Measurements from ENCODE around the gene YPEL1. TPM values are rescaled to one million over a fixed set of nuclear protein-coding genes. Genes with fewer than 3 reads are reported as not detected.
A peak's percentile ranks its signal among the peaks of the same experiment; 100 is the strongest.

The YPEL1 gene
- total RNA-seq, 8 experiments from 2014 or later: 0.31 to 16.2 (median 7.3) TPM

DNA sequence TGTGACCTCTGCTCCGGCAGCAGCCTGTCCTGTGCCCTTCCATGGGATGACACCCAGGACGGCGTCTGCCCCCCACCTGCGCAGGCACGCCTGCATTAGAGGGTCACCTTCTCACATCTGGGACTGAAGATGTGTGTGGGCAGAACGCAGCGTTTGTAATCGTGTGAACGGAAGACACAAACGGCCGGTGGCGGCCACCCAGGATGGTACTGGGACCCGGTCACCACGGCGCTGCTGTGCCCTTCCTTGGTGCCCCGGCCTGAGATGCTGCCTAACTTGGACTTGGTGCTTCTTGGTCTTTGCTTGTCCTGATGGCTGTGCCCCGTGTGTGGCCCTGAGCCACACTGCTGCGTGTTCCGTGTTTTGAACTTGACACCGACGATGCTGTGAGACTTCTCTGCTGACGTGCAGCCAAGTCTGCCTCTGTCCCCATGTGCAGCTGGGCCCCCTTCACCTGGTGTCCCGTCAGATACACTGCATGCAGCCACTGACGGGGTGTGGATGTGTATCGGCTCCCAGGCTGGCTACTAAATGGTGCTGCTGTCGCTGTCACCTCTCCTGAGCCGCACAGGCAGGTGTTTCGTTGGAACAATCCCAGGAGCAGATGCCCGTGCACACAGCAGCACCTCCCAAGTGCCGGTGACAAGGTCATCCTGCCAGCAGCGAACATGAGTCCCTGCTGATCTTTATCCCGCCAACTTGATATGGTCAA, 21.4 kb downstream of the YPEL1 start:
- WGBS, 10 experiments: 0 to 100% (median 91%) methylated on average over 1 to 11 of the region's 32 CpGs; no CpG with 5 or more reads in 4 of the 10 experiments
- Histone ChIP-seq H3K4me1 (replicated peaks in 1 of 2) (peaks cover 5 to 7% of the 10 kb centered on the region in 2 donors), H3K4me3 (no peak overlapping the region), H3K27ac (peak overlapping the region; percentile 12 to 28)
- no peak for ATAC-seq (replicated peaks in 6 of 8)
- in situ Hi-C loops (cut with MboI; ENCODE audit: low pct_unique_long_range_greater_than_20kb in 2 of 9, low sequenced_read_pairs in 9 of 9, unreplicated experiment in 9 of 9): loop anchor here in 5 of 9 experiments (10.0 to 25.0 kb wide), 2 partner anchors 223 to 231 kb away; no protein-coding TSS in a partner anchor

DNA sequence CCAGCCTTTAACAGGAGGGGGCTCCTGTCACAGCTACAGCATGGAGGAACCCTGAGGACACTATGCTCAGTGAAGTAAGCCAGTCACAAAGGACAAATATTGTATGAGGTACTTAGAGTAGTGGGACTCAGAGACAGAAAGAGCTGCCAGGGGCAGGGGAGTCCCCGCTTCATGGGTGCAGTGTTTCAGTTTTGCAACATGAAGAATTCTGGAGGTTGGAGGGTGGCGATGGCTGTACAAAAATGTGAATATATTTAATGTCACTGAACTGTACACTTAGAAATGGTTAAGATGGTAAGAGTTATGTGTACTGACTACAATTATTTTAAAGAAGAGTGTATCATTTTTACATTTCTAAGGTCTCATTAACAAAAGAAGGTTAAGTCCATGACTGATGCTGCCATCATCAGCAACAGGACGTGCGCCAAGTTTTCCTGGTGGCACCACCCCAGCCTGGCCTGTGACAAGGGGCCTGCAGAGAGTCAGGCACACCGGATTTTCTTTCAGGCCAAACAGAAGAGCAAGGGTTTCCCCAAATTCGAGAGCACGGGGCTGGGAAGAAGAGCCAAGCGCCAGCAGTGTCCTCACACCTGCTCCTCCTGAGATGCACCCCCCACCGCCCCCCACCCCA, 22.1 kb downstream of the YPEL1 start:
- in situ Hi-C loops (cut with MboI; ENCODE audit: low pct_unique_long_range_greater_than_20kb in 2 of 9, low sequenced_read_pairs in 9 of 9, unreplicated experiment in 9 of 9): loop anchor here in 5 of 9 experiments (10.0 to 25.0 kb wide), 2 partner anchors 224 to 231 kb away; no protein-coding TSS in a partner anchor
- Histone ChIP-seq H3K4me3 (no peak overlapping the region), H3K4me1 (replicated peaks in 1 of 2) (peaks cover 0 to 7% of the 10 kb centered on the region in 2 donors), H3K27ac (peak overlapping the region in 1 of 2 donors; percentile 12)
- no peak for ATAC-seq (replicated peaks in 6 of 8)
- 0 to 100% (median 95%) methylated on average over 1 to 3 of the region's 9 CpGs; no CpG with 5 or more reads in 2 of the 10 experiments for WGBS, 10 experiments

DNA sequence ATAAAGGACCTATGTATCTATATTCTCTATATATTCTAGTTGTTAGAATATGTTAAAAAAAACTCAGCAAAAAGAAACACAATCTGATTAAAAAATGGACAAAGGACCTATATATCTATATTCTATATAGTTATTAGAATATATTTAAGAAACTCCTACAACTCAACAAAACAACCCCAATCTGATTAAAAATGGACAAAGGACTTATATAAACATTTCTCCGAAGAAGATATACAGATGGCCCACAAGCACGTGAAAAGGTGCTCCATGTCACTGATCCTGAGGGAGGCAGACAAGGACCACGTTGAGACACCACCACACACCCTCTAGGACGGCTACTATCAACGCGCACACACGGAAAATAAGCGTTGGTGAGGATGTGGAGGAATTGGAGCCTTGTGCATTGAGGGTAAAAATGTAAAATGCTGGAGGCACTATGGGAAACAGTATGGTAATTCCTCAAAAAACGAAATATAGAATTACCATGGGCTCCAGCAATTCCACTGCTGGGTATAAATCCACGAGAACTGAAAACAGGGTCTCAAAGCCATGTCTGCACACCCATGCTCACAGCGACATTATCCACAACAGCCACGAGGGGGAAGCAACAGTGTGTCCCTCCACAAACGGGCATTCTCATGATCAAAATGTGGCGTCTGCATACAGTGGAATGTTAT, 22.7 kb downstream of the YPEL1 start:
- H3K27ac ChIP-seq: peak overlapping the region in 1 of 2 donors; percentile 4
- 0 to 80% (median 14%) methylated on average over 1 to 13 of the region's 14 CpGs for WGBS, 10 experiments
- in situ Hi-C loops (cut with MboI; ENCODE audit: low pct_unique_long_range_greater_than_20kb in 2 of 9, low sequenced_read_pairs in 9 of 9, unreplicated experiment in 9 of 9): loop anchor here in 5 of 9 experiments (10.0 to 25.0 kb wide), 2 partner anchors 224 to 232 kb away; no protein-coding TSS in a partner anchor
- H3K4me1 ChIP-seq (replicated peaks in 1 of 2): peaks cover 0 to 7% of the 10 kb centered on the region in 2 donors
- peak; percentile 91 to 98 (median 95) for ATAC-seq (replicated peaks in 6 of 8)
- H3K4me3 ChIP-seq: no peak overlapping the region

DNA sequence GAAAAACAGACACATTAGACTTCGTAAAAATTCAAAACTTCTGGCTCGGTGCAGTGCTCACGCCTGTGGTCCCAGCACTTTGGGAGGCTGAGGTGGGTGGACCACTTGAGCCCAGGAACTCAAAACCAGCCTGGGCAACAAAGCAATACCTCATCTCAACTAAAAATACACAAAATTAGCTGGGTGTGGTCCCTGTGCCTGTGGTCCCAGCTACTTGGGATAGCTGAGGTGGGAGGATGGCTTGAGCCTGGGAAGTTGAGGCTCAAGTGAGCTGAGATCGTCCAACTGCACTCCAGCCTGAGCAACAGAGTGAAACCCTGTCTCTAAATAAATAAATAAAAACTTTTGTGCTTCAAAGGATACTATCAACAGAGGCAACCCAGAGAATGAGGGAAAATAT, 23.7 kb downstream of the YPEL1 start:
- Histone ChIP-seq H3K4me1 (replicated peaks in 1 of 2) (peaks cover 0 to 7% of the 10 kb centered on the region in 2 donors), H3K4me3 (no peak overlapping the region), H3K27ac (no peak overlapping the region)
- no peak for ATAC-seq (replicated peaks in 6 of 8)
- in situ Hi-C loops (cut with MboI; ENCODE audit: low pct_unique_long_range_greater_than_20kb in 2 of 9, low sequenced_read_pairs in 9 of 9, unreplicated experiment in 9 of 9): loop anchor here in 5 of 9 experiments (10.0 to 25.0 kb wide), 2 partner anchors 225 to 233 kb away; no protein-coding TSS in a partner anchor
- 42 to 100% (median 83%) methylated on average over 1 to 4 of the region's 4 CpGs; no CpG with 5 or more reads in 3 of the 10 experiments for WGBS, 10 experiments

DNA sequence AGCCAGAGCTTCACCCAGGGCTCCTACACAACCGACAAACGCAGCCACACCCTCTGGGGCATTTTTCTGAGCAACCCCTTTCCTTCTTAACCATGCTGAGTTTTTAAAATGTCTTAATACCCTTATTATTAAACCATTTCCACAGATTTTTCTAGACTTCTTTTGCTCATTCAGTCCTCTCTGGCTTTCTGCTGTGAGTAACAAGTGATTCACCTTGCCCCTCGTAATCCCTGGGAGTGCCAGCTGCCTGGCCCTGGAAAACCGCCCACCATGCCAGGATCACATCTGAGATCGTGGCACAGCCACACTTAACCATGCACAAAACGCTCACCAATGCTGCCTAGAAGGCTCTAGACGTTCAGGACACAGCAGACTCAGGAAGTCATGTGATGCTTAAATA, 25.4 kb downstream of the YPEL1 start:
- WGBS, 10 experiments: 40 to 100% (median 85%) methylated on average over 1 to 7 of the region's 7 CpGs; no CpG with 5 or more reads in 3 of the 10 experiments
- H3K4me1 ChIP-seq (replicated peaks in 1 of 2): peaks cover 0 to 7% of the 10 kb centered on the region in 2 donors
- H3K4me3 ChIP-seq: no peak overlapping the region
- in situ Hi-C loops (cut with MboI; ENCODE audit: low pct_unique_long_range_greater_than_20kb in 2 of 9, low sequenced_read_pairs in 9 of 9, unreplicated experiment in 9 of 9): loop anchor here in 5 of 9 experiments (10.0 to 25.0 kb wide), 2 partner anchors 227 to 235 kb away; no protein-coding TSS in a partner anchor
- peak overlapping the region; percentile 19 to 50 for H3K27ac ChIP-seq
- no peak for ATAC-seq (replicated peaks in 6 of 8)

DNA sequence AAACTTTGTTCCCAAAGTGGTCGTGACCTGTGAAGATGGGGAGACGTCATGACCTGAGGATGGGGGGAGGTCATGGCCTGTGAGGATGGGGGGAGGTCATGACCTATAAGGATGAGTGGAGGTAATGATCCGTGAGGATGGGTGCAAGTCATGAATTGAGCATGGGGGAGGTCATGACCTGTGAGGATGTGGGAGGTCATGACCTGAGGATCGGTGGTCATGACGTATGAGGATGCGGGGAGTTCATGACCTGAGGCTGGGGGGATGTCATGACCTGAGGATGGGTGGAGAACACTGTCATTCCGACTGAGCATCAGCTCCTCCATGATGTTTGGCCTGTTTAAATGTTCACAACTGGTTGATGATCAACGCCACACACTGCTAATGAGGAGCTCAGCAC, 25.9 kb downstream of the YPEL1 start:
- WGBS, 10 experiments: 55 to 100% (median 80%) methylated on average over 1 to 7 of the region's 8 CpGs; no CpG with 5 or more reads in 3 of the 10 experiments
- in situ Hi-C loops (cut with MboI; ENCODE audit: low pct_unique_long_range_greater_than_20kb in 2 of 9, low sequenced_read_pairs in 9 of 9, unreplicated experiment in 9 of 9): loop anchor here in 5 of 9 experiments (10.0 to 25.0 kb wide), 2 partner anchors 228 to 235 kb away; no protein-coding TSS in a partner anchor
- ATAC-seq (replicated peaks in 6 of 8): no peak
- Histone ChIP-seq H3K4me3 (no peak overlapping the region), H3K4me1 (replicated peaks in 1 of 2) (peaks cover 0 to 7% of the 10 kb centered on the region in 2 donors), H3K27ac (peak overlapping the region in 1 of 2 donors; percentile 19)

DNA sequence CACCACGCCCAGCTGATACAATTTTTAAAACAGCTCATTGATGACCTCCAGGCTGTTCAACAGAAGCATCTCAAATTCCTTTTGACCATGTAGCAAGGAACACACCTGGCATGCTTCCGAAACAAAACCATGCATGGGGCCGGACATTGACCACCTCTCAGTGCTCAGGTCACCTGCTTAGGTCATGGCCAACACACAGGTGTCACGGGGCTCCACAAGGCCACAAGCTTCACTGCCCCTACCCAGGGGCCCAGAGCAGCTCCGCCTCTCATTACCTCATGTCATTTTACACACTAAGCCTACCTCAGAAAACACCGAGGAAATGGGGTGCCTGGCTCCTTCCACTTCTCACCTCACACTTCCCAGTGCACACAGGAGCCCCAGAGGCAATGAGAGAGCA, 26.6 kb downstream of the YPEL1 start:
- Histone ChIP-seq H3K4me3 (no peak overlapping the region), H3K27ac (peak overlapping the region in 1 of 2 donors; percentile 10), H3K4me1 (replicated peaks in 1 of 2) (peaks cover 0 to 7% of the 10 kb centered on the region in 2 donors)
- in situ Hi-C loops (cut with MboI; ENCODE audit: low pct_unique_long_range_greater_than_20kb in 2 of 9, low sequenced_read_pairs in 9 of 9, unreplicated experiment in 9 of 9): loop anchor here in 3 of 9 experiments (25.0 kb wide), 1 partner anchor 228 kb away; no protein-coding TSS in a partner anchor
- 90 to 100% (median 100%) methylated on average over 1 to 4 of the region's 6 CpGs; no CpG with 5 or more reads in 3 of the 10 experiments for WGBS, 10 experiments
- no peak for ATAC-seq (replicated peaks in 6 of 8)

DNA sequence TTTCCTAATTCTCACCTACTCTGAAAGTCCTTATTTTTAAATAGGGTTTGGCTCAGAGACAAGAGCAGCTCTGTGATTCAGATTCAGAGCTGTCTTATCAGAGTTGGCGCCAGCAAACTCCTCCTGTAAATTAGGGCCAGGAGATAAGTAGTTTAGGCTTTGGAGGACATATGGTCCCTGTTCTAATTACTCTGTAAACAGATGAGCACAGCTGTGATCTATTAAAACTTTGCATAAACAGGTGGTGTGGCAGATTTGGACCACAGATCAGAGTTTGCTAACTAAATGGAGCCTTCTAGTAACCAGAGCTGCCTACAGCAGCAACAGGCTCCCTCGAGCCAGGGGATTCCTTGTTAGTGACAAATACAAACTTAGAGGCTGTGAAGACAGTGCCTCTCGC, 27.9 kb downstream of the YPEL1 start:
- Histone ChIP-seq H3K4me1 (replicated peaks in 1 of 2) (no peaks in the 10 kb centered on the region), H3K4me3 (no peak overlapping the region), H3K27ac (peak overlapping the region in 1 of 2 donors; percentile 59)
- peak in 1 of 8 experiments; percentile 54 for ATAC-seq (replicated peaks in 6 of 8)
- in situ Hi-C loops (cut with MboI; ENCODE audit: low pct_unique_long_range_greater_than_20kb in 2 of 9, low sequenced_read_pairs in 9 of 9, unreplicated experiment in 9 of 9): loop anchor here in 3 of 9 experiments (25.0 kb wide), 1 partner anchor 230 kb away; no protein-coding TSS in a partner anchor
- WGBS, 10 experiments: 44 to 100% (median 100%) methylated on average over 1 to 3 of the region's 3 CpGs; no CpG with 5 or more reads in 3 of the 10 experiments

DNA sequence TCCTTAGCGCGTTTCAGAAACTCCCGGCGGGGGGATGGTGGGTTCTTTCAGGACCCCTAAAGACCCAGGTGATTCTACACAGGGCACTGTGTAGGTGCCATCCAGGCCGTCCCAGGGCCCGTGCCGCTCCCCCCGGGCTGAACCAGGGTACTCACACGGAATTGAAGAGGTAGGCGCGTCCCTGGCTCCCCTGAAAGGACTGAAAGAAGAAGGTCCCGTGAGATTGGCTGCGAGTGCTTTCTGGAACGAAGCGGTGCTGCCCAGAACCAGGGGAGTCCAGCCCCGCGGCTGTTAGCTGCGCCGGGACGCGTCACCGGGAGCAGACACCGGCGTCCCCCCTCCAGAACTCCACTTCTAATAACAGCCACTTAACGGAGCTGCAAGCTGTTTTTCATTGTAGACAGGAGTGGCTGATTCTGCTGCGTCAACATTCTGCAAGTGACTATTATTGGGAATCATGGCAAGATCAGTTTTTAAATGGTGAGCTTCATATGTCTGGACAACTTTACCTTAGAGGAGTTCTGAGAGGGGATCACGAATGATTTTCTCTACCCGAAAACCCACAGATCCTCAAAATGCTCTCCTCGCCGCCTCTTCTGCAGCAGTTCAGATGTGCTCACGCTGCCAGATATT, 31.8 kb downstream of the YPEL1 start:
- 18 to 95% (median 83%) methylated on average over 1 to 12 of the region's 31 CpGs; no CpG with 5 or more reads in 5 of the 10 experiments for WGBS, 10 experiments
- no peak overlapping the region for H3K4me3 ChIP-seq
- ATAC-seq (replicated peaks in 6 of 8): peak in 3 of 8 experiments; percentile 2 to 24 (median 7)
- no peaks in the 10 kb centered on the region for H3K4me1 ChIP-seq (replicated peaks in 1 of 2)
- H3K27ac ChIP-seq: no peak overlapping the region
- in situ Hi-C loops (cut with MboI; ENCODE audit: low pct_unique_long_range_greater_than_20kb in 2 of 9, low sequenced_read_pairs in 9 of 9, unreplicated experiment in 9 of 9): loop anchor here in 3 of 9 experiments (25.0 kb wide), 1 partner anchor 234 kb away; no protein-coding TSS in a partner anchor

DNA sequence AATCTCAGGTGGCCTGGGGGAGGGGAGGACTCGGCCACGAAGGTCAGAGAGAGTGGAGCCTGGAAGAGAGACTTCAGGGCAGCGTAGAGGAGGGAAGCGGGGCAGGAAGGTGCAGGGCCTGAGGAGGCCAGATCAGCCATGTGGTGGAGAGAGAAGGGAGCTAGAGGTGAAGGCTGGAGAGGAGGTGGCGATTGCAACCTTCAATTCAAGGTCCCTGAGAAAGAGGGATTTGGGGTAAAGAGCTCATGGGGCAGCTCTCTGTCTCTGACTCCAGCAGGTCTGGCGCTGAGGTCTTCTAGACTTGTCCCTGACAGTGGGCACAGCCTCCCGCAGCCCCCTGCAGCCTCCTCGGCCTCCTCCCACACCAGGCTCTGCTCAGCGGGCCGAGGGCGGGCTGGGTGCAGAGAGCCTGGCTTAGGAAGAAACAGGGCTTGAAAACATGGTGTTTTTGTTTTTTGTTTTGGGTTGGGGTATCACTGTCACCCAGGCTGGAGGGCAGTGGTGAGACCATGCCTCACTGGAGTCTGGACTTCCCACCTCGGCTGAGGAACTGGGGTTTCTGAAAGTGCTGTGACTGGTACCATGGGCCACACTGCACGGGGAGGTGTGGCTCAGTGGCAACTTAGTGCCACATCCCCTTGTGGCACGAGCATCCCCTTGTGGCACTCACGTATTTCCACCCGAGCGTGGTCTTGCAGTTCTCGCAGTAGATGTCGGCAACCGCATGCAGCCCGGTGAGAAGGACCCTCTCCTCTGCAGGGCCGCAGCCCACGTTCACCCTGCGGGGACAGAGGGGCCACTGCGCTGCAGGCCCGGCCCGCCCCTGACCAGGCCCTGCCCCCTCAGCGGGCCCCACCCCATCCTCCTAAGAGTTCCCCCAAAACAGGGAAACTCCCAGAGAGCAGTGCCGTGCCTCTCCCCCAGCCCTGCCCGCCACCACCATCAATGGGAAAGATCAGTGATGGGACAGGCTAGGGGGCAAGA, 32.6 kb downstream of the YPEL1 start:
- 47 to 98% (median 80%) methylated on average over 2 to 10 of the region's 30 CpGs; no CpG with 5 or more reads in 5 of the 10 experiments for WGBS, 10 experiments
- Histone ChIP-seq H3K4me3 (no peak overlapping the region), H3K27ac (peak overlapping the region in 1 of 2 donors; percentile 51), H3K4me1 (replicated peaks in 1 of 2) (peaks cover 0 to 3% of the 10 kb centered on the region in 2 donors)
- in situ Hi-C loops (cut with MboI; ENCODE audit: low pct_unique_long_range_greater_than_20kb in 2 of 9, low sequenced_read_pairs in 9 of 9, unreplicated experiment in 9 of 9): loop anchor here in 3 of 9 experiments (25.0 kb wide), 1 partner anchor 234 kb away; no protein-coding TSS in a partner anchor
- peak in 5 of 8 experiments; percentile 11 to 29 (median 24) for ATAC-seq (replicated peaks in 6 of 8)

DNA sequence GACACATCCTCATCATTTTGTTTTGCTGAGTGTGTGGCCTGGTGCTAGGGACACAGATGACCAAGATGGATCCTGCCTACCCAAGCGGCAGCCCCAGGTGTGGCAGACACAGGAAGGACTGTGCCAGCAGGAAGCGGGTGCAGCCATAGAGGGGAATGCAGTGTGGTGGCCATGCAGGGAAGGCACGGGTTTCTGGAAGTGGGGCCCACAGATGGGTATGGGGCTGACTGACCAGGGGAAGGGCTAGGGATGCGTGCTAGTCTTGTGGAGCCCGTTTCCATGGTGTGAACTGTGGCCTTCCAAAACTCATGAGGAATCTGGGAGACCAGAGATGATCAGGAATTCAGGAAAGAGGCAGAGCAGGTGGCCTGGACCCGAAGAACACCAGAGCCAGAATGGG, 33.5 kb downstream of the YPEL1 start:
- Histone ChIP-seq H3K4me3 (no peak overlapping the region), H3K4me1 (replicated peaks in 1 of 2) (peaks cover 0 to 3% of the 10 kb centered on the region in 2 donors), H3K27ac (peak overlapping the region; percentile 25 to 51)
- no peak for ATAC-seq (replicated peaks in 6 of 8)
- in situ Hi-C loops (cut with MboI; ENCODE audit: low pct_unique_long_range_greater_than_20kb in 2 of 9, low sequenced_read_pairs in 9 of 9, unreplicated experiment in 9 of 9): loop anchor here in 3 of 9 experiments (25.0 kb wide), 1 partner anchor 235 kb away; no protein-coding TSS in a partner anchor
- WGBS, 10 experiments: 93 to 100% methylated on average over 3 to 4 of the region's 6 CpGs; no CpG with 5 or more reads in 8 of the 10 experiments
